WTC11 (cell line): Measurements from ENCODE around the gene PDRG1. TPM values are rescaled to one million over a fixed set of nuclear protein-coding genes. Genes with fewer than 3 reads are reported as not detected.

Experiments
- ATAC-seq: fragments of 200-7000 bp; cut with Tn5 transposase; 2 replicates; pipeline ENCODE4 v1.10.0; 2021; ENCODE audit warnings: mild to moderate bottlenecking, moderate library complexity
- CTCF ChIA-PET: fragments of 300-600 bp; sonication (Branson Sonifier 250); formaldehyde crosslinking; loops from one replicate; lab custom pipeline; 2021; ENCODE audit warnings: antibody characterized with exemption; lab: Charles Lee
- POLR2A ChIA-PET: fragments of 350-600 bp; sonication (Branson Sonifier 250); formaldehyde crosslinking; loops from one replicate; lab custom pipeline; 2021; ENCODE audit warnings: antibody characterized with exemption; lab: Charles Lee
- DNase-seq: peaks from one replicate; pipeline ENCODE4 v3.0.0; 2021; ENCODE audit warnings: low spot score
- H3K27ac Mint-ChIP-seq: 2 replicates; pipeline ENCODE4 v1.8.0; 2021; ENCODE audit warnings: mixed read lengths
- H3K27me3 Mint-ChIP-seq: 2 replicates; pipeline ENCODE4 v1.8.0; 2021; ENCODE audit warnings: low read depth, mild to moderate bottlenecking, moderate library complexity, mixed read lengths
- H3K36me3 Mint-ChIP-seq: 2 replicates; pipeline ENCODE4 v1.8.0; 2021; ENCODE audit warnings: mixed read lengths
- H3K4me1 Mint-ChIP-seq: 2 replicates; pipeline ENCODE4 v1.8.0; 2022; ENCODE audit warnings: mixed read lengths
- H3K4me3 Mint-ChIP-seq: 2 replicates; pipeline ENCODE4 v1.8.0; 2021; ENCODE audit warnings: mild to moderate bottlenecking, moderate library complexity, mixed read lengths
- H3K9me3 Mint-ChIP-seq: 2 replicates; pipeline ENCODE4 v1.8.0; 2021; ENCODE audit warnings: mixed read lengths
- CBFB ChIP-seq: sonication (generic); formaldehyde crosslinking; IDR thresholded peaks from 2 replicates; pipeline ENCODE4 v1.8.1; 2022; ENCODE audit warnings: mild to moderate bottlenecking, low read depth, missing genetic modification reagents
- ETV6 ChIP-seq: sonication (generic); formaldehyde crosslinking; IDR thresholded peaks from 2 replicates; pipeline ENCODE4 v1.8.1; 2022; ENCODE audit warnings: mild to moderate bottlenecking, missing genetic modification reagents
- GTF2I ChIP-seq: fragments of 250-450 bp; sonication (Bioruptor Pico); conservative IDR thresholded peaks from 2 replicates; pipeline ENCODE4 v1.4.0; 2021; ENCODE audit warnings: mild to moderate bottlenecking
- NFE2L1 ChIP-seq: sonication (generic); formaldehyde crosslinking; IDR thresholded peaks from 2 replicates; pipeline ENCODE4 v1.8.1; 2023; ENCODE audit warnings: missing genetic modification reagents
- NR3C1 ChIP-seq: sonication (generic); formaldehyde crosslinking; conservative IDR thresholded peaks from 2 replicates; pipeline ENCODE4 v1.8.1; 2023; ENCODE audit warnings: low read depth, mild to moderate bottlenecking, missing genetic modification reagents
- SOX15 ChIP-seq: fragments of 250-450 bp; sonication (Bioruptor Pico); IDR thresholded peaks from 2 replicates; pipeline ENCODE4 v1.9.0; 2021; ENCODE audit warnings: mild to moderate bottlenecking
- TEAD4 ChIP-seq: sonication (generic); formaldehyde crosslinking; IDR thresholded peaks from 2 replicates; pipeline ENCODE4 v1.8.0; 2022; ENCODE audit warnings: mild to moderate bottlenecking, missing genetic modification reagents
- ZNF138 ChIP-seq: sonication (generic); formaldehyde crosslinking; conservative IDR thresholded peaks from 2 replicates; pipeline ENCODE4 v1.8.1; 2022; ENCODE audit warnings: mild to moderate bottlenecking, moderate library complexity, missing genetic modification reagents
- ZNF219 ChIP-seq: sonication (generic); formaldehyde crosslinking; IDR thresholded peaks from 2 replicates; pipeline ENCODE4 v1.8.0; 2023; ENCODE audit warnings: missing genetic modification reagents, mild to moderate bottlenecking, borderline replicate concordance
- ZNF317 ChIP-seq: sonication (generic); formaldehyde crosslinking; IDR thresholded peaks from 2 replicates; pipeline ENCODE4 v1.8.1; 2023; ENCODE audit warnings: low read depth, mild to moderate bottlenecking, moderate library complexity, missing genetic modification reagents, borderline replicate concordance
- ZNF396 ChIP-seq: fragments of 250-450 bp; sonication (Bioruptor Pico); IDR thresholded peaks from 2 replicates; pipeline ENCODE4 v1.8.0; 2021; ENCODE audit warnings: mild to moderate bottlenecking, moderate library complexity, borderline replicate concordance
- ZNF423 ChIP-seq: fragments of 250-450 bp; sonication (Bioruptor Pico); IDR thresholded peaks from 2 replicates; pipeline ENCODE4 v2.1.2; 2022; ENCODE audit warnings: mild to moderate bottlenecking, moderate library complexity
- total RNA-seq: library from RNA; stranded (reverse); gene quantifications from 3 replicates; pipeline ENCODE4 v1.2.3, GENCODE V29; 2021
- TF ChIP-seq, protein P1 (sequence below): sonication (generic); formaldehyde crosslinking; conservative IDR thresholded peaks from 2 replicates; pipeline ENCODE4 v1.8.1; 2023; ENCODE audit warnings: mild to moderate bottlenecking, low read depth, missing genetic modification reagents, moderate library complexity
- TF ChIP-seq, protein P2 (sequence below): sonication (generic); formaldehyde crosslinking; IDR thresholded peaks from 2 replicates; pipeline ENCODE4 v1.8.0; 2023; ENCODE audit warnings: mild to moderate bottlenecking, missing genetic modification reagents
- TF ChIP-seq, protein P3 (sequence below): fragments of 250-450 bp; sonication (Bioruptor Pico); IDR thresholded peaks from 2 replicates; pipeline ENCODE4 v2.1.2; 2022; ENCODE audit warnings: mild to moderate bottlenecking, moderate library complexity
- TF ChIP-seq, protein P4 (sequence below): sonication (generic); formaldehyde crosslinking; IDR thresholded peaks from 2 replicates; pipeline ENCODE4 v1.8.1; 2023; ENCODE audit warnings: mild to moderate bottlenecking, missing genetic modification reagents
- TF ChIP-seq, protein P5 (sequence below): sonication (generic); formaldehyde crosslinking; IDR thresholded peaks from 2 replicates; pipeline ENCODE4 v1.8.1; 2022; ENCODE audit warnings: missing genetic modification reagents, borderline replicate concordance
- TF ChIP-seq, protein P6 (sequence below): fragments of 250-450 bp; sonication (Bioruptor Pico); conservative IDR thresholded peaks from 2 replicates; pipeline ENCODE4 v1.9.0; 2021; ENCODE audit warnings: mild to moderate bottlenecking
- TF ChIP-seq, protein P7 (sequence below): fragments of 250-450 bp; sonication (Bioruptor Pico); IDR thresholded peaks from 2 replicates; pipeline ENCODE4 v1.9.0; 2021; ENCODE audit warnings: mild to moderate bottlenecking

The PDRG1 gene
- total RNA-seq, 1 experiment from 2014 or later, result 16.0 TPM

DNA sequence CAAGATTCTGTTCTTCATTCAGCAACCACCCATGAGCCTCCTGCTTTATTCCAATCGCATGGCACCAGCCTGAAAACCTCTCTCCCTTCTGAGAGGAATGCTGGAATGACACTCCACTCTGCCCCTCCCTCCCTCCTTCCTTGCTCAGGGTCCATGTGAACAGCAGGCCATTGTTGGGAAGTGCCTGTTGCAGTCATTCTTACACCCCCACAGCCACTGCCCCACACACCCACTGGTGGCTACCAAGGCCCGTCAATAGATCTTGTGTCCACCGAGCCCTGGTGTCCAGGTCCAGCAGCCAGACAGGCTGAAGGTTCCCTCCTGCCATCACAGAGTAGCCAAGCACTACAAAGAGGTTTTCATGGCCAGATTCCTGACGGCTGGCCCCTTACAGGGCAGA, 6.5 kb downstream of the PDRG1 start:
- DNase-seq, result no peak
- Mint-ChIP-seq H3K27ac (no peak overlapping the region), H3K4me1 (no peaks in the 10 kb centered on the region), H3K4me3 (no peak overlapping the region), H3K27me3 (no peaks in the 10 kb centered on the region), H3K36me3 (peaks cover 50% of the 10 kb centered on the region), H3K9me3 (peaks cover 11% of the 10 kb centered on the region)
- TF ChIP-seq ZNF423 (CRISPR knock-in tag) (no peak), GTF2I (no peak), SOX15 (no peak), ZNF138 (CRISPR knock-in tag) (no peak), CBFB (CRISPR knock-in tag) (no peak), ZNF317 (CRISPR knock-in tag) (no peak), TEAD4 (CRISPR knock-in tag) (no peak), NFE2L1 (no peak)
- TF ChIP-seq, protein P1, sequence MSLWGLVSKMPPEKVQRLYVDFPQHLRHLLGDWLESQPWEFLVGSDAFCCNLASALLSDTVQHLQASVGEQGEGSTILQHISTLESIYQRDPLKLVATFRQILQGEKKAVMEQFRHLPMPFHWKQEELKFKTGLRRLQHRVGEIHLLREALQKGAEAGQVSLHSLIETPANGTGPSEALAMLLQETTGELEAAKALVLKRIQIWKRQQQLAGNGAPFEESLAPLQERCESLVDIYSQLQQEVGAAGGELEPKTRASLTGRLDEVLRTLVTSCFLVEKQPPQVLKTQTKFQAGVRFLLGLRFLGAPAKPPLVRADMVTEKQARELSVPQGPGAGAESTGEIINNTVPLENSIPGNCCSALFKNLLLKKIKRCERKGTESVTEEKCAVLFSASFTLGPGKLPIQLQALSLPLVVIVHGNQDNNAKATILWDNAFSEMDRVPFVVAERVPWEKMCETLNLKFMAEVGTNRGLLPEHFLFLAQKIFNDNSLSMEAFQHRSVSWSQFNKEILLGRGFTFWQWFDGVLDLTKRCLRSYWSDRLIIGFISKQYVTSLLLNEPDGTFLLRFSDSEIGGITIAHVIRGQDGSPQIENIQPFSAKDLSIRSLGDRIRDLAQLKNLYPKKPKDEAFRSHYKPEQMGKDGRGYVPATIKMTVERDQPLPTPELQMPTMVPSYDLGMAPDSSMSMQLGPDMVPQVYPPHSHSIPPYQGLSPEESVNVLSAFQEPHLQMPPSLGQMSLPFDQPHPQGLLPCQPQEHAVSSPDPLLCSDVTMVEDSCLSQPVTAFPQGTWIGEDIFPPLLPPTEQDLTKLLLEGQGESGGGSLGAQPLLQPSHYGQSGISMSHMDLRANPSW (CRISPR knock-in tag), result no peak
- TF ChIP-seq, protein P2, sequence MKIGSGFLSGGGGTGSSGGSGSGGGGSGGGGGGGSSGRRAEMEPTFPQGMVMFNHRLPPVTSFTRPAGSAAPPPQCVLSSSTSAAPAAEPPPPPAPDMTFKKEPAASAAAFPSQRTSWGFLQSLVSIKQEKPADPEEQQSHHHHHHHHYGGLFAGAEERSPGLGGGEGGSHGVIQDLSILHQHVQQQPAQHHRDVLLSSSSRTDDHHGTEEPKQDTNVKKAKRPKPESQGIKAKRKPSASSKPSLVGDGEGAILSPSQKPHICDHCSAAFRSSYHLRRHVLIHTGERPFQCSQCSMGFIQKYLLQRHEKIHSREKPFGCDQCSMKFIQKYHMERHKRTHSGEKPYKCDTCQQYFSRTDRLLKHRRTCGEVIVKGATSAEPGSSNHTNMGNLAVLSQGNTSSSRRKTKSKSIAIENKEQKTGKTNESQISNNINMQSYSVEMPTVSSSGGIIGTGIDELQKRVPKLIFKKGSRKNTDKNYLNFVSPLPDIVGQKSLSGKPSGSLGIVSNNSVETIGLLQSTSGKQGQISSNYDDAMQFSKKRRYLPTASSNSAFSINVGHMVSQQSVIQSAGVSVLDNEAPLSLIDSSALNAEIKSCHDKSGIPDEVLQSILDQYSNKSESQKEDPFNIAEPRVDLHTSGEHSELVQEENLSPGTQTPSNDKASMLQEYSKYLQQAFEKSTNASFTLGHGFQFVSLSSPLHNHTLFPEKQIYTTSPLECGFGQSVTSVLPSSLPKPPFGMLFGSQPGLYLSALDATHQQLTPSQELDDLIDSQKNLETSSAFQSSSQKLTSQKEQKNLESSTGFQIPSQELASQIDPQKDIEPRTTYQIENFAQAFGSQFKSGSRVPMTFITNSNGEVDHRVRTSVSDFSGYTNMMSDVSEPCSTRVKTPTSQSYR, result no peak
- TF ChIP-seq, protein P3, sequence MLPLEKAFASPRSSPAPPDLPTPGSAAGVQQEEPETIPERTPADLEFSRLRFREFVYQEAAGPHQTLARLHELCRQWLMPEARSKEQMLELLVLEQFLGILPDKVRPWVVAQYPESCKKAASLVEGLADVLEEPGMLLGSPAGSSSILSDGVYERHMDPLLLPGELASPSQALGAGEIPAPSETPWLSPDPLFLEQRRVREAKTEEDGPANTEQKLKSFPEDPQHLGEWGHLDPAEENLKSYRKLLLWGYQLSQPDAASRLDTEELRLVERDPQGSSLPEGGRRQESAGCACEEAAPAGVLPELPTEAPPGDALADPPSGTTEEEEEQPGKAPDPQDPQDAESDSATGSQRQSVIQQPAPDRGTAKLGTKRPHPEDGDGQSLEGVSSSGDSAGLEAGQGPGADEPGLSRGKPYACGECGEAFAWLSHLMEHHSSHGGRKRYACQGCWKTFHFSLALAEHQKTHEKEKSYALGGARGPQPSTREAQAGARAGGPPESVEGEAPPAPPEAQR (CRISPR knock-in tag), result no peak
- TF ChIP-seq, protein P4, sequence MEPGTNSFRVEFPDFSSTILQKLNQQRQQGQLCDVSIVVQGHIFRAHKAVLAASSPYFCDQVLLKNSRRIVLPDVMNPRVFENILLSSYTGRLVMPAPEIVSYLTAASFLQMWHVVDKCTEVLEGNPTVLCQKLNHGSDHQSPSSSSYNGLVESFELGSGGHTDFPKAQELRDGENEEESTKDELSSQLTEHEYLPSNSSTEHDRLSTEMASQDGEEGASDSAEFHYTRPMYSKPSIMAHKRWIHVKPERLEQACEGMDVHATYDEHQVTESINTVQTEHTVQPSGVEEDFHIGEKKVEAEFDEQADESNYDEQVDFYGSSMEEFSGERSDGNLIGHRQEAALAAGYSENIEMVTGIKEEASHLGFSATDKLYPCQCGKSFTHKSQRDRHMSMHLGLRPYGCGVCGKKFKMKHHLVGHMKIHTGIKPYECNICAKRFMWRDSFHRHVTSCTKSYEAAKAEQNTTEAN (CRISPR knock-in tag), result no peak
- TF ChIP-seq, protein P5, sequence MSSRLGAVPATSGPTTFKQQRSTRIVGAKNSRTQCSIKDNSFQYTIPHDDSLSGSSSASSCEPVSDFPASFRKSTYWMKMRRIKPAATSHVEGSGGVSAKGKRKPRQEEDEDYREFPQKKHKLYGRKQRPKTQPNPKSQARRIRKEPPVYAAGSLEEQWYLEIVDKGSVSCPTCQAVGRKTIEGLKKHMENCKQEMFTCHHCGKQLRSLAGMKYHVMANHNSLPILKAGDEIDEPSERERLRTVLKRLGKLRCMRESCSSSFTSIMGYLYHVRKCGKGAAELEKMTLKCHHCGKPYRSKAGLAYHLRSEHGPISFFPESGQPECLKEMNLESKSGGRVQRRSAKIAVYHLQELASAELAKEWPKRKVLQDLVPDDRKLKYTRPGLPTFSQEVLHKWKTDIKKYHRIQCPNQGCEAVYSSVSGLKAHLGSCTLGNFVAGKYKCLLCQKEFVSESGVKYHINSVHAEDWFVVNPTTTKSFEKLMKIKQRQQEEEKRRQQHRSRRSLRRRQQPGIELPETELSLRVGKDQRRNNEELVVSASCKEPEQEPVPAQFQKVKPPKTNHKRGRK (CRISPR knock-in tag), result no peak
- ChIA-PET POLR2A (interaction anchor here (0.7 kb wide), 1 partner anchor 82 kb away, joined by 3 read pairs; no protein-coding TSS in a partner anchor), CTCF (interaction anchor here (1.6 kb wide), 1 partner anchor 99 kb away, joined by 5 read pairs; no protein-coding TSS in a partner anchor)
- ATAC-seq, result no peak

DNA sequence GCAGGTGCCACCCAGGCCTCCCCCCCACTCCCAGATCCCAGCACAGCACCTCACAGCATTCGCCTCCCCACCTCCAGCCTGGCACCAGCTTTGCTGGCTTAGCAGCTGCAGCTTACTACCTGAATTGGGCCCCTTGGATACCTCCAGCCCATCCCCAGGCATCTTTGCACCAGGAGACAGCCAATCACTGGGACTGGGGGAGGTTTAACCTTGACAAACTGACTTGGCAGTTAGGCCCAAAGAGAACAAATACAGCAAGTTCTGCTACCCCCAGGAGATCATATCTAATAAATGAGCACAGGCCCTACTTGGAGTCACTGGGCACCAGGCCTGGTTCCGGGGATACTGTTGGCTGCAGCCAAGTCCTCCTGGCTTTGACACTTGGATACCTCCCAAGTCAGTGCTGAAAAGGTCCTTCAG, 8.8 kb downstream of the PDRG1 start:
- no peak overlapping the region for H3K4me3 Mint-ChIP-seq
- TF ChIP-seq ZNF396 (CRISPR knock-in tag) (no peak), ETV6 (CRISPR knock-in tag) (no peak), ZNF423 (CRISPR knock-in tag) (no peak), NR3C1 (no peak), SOX15 (no peak), NFE2L1 (no peak), GTF2I (no peak), ZNF219 (CRISPR knock-in tag) (no peak)
- TF ChIP-seq, protein P6, sequence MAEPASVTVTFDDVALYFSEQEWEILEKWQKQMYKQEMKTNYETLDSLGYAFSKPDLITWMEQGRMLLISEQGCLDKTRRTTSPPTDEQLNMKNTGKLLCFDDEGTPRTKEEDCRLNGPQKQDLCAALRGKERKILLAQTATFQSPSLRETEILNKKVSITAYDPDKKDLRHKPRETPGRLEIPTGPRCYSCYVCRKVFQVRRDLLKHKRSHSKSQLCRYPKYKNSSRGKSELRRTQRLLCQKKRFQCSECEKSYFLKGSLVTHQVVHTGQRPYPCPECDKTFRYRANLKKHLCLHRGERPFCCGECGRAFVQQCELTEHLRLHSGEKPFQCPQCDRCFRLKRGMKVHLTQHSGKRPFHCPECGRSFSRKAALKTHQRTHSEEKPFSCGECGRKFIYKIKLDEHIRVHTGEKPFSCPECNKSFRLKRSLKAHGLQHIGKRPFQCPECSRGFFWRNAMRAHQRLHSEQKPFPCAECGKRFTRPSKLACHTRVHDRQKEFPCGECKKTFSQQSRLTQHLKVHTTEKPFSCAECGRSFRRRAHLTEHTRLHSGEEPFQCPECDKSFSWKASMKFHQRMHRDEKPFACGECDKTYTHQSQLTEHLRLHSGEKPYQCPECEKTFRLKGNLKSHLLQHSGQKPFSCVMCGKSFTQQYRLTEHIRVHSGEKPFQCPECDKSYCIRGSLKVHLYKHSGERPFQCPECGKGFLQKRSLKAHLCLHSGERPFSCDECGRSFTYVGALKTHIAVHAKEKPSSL, result no peak
- TF ChIP-seq, protein P7, sequence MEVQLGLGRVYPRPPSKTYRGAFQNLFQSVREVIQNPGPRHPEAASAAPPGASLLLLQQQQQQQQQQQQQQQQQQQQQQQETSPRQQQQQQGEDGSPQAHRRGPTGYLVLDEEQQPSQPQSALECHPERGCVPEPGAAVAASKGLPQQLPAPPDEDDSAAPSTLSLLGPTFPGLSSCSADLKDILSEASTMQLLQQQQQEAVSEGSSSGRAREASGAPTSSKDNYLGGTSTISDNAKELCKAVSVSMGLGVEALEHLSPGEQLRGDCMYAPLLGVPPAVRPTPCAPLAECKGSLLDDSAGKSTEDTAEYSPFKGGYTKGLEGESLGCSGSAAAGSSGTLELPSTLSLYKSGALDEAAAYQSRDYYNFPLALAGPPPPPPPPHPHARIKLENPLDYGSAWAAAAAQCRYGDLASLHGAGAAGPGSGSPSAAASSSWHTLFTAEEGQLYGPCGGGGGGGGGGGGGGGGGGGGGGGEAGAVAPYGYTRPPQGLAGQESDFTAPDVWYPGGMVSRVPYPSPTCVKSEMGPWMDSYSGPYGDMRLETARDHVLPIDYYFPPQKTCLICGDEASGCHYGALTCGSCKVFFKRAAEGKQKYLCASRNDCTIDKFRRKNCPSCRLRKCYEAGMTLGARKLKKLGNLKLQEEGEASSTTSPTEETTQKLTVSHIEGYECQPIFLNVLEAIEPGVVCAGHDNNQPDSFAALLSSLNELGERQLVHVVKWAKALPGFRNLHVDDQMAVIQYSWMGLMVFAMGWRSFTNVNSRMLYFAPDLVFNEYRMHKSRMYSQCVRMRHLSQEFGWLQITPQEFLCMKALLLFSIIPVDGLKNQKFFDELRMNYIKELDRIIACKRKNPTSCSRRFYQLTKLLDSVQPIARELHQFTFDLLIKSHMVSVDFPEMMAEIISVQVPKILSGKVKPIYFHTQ, result no peak

More for the DNA sequence above, 8.8 kb downstream of the PDRG1 start:
- ATAC-seq (no peak), DNase-seq (no peak)
- Mint-ChIP-seq H3K9me3 (peaks cover 2% of the 10 kb centered on the region), H3K4me1 (no peaks in the 10 kb centered on the region), H3K36me3 (peaks cover 31% of the 10 kb centered on the region), H3K27ac (no peak overlapping the region), H3K27me3 (no peaks in the 10 kb centered on the region)
- CTCF ChIA-PET, result interaction anchor here (0.9 to 2.0 kb wide), 6 partner anchors 7 to 120 kb away, joined by 3 to 9 read pairs (median 4); partner anchors contain the start of gene PDRG1
- POLR2A ChIA-PET, result interaction anchor here (0.8 kb wide), 1 partner anchor 83 kb away, joined by 4 read pairs; no protein-coding TSS in a partner anchor
